ENCODE measurements around the gene HS3ST2. TPM values are rescaled to one million over a fixed set of nuclear protein-coding genes. Genes with fewer than 3 reads are reported as not detected.

HS3ST2 gene
- total RNA-seq, 1 experiment from 2014 or later: not detected

DNA sequence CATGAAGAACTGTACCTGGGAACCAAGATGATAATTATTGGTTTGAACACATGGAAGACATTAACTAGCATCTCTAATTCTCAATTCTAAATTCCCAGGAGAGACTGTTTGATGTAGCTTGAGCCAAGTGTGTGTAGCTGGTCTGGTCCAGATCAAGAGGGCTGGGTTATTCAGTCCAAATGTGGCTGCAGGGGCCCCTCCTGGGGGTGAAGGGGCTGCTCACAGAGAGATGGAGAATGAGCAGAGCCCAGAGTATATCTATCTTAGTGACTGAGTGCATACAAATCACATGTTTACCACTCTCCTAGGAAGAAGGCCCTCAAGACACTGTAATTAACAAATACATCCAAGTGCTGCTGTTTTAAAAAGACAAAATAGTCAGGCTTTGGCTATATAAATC, 50.4 kb downstream of the HS3ST2 start:
- H3K27me3 Mint-ChIP-seq (ENCODE audit: insufficient read depth, unreplicated experiment): peaks cover 8% of the 10 kb centered on the region
- H3K36me3 Mint-ChIP-seq (ENCODE audit: insufficient read depth, unreplicated experiment): no peaks in the 10 kb centered on the region
- CTCF ChIA-PET: no interaction called here
- H3K27me3 ChIP-seq (replicated peaks; ENCODE audit: control insufficient read depth, insufficient read depth, low read length): no peaks in the 10 kb centered on the region
- H3K36me3 ChIP-seq (ENCODE audit: control insufficient read depth, insufficient read depth, low read length): no peaks in the 10 kb centered on the region
- no peaks in the 10 kb centered on the region for H3K9me3 Mint-ChIP-seq (ENCODE audit: unreplicated experiment)
- H3K4me1 ChIP-seq: no peaks in the 10 kb centered on the region
- H3K27ac Mint-ChIP-seq (ENCODE audit: unreplicated experiment): no peak overlapping the region
- H3K4me3 ChIP-seq (ENCODE audit: low read depth, low read length): no peak overlapping the region
- no peaks in the 10 kb centered on the region for H3K4me1 Mint-ChIP-seq (ENCODE audit: low read depth, unreplicated experiment)
- intact Hi-C loops (cut with micrococcal nuclease; ENCODE audit: unreplicated experiment): no loop called here
- DNase-seq: no peak
- no peak overlapping the region for H3K4me3 Mint-ChIP-seq (ENCODE audit: unreplicated experiment)
- no peaks in the 10 kb centered on the region for H3K9me3 ChIP-seq
- POLR2A ChIA-PET: no interaction called here
- no TSS peak for BruUV-seq (replicated peaks)
- no peak for TF ChIP-seq CTCF (IDR thresholded peaks at IDR 0.05; ENCODE audit: insufficient read depth in 1 of 2, low read depth in 1 of 2, low read length in 1 of 2, severe bottlenecking in 1 of 2, unreplicated experiment in 1 of 2)

- Mint-ChIP-seq H3K4me1 (ENCODE audit: low read depth, unreplicated experiment) (no peaks in the 10 kb centered on the region), H3K27ac (ENCODE audit: unreplicated experiment) (no peak overlapping the region), H3K4me3 (ENCODE audit: unreplicated experiment) (no peak overlapping the region), H3K9me3 (ENCODE audit: unreplicated experiment) (no peaks in the 10 kb centered on the region), H3K36me3 (ENCODE audit: insufficient read depth, unreplicated experiment) (no peaks in the 10 kb centered on the region), H3K27me3 (ENCODE audit: insufficient read depth, unreplicated experiment) (peaks cover 11% of the 10 kb centered on the region)
- ChIA-PET CTCF (no interaction called here), POLR2A (no interaction called here)
- no TSS peak for BruUV-seq (replicated peaks)
- Histone ChIP-seq H3K4me3 (ENCODE audit: low read depth, low read length) (no peak overlapping the region), H3K9me3 (no peaks in the 10 kb centered on the region), H3K4me1 (no peaks in the 10 kb centered on the region), H3K36me3 (ENCODE audit: control insufficient read depth, insufficient read depth, low read length) (no peaks in the 10 kb centered on the region), H3K27me3 (replicated peaks; ENCODE audit: control insufficient read depth, insufficient read depth, low read length) (no peaks in the 10 kb centered on the region)
- intact Hi-C loops (cut with micrococcal nuclease; ENCODE audit: unreplicated experiment): no loop called here
- no peak for DNase-seq
- TF ChIP-seq CTCF (IDR thresholded peaks at IDR 0.05; ENCODE audit: insufficient read depth in 1 of 2, low read depth in 1 of 2, low read length in 1 of 2, severe bottlenecking in 1 of 2, unreplicated experiment in 1 of 2): no peak
These were observed 54.7 kb downstream of the HS3ST2 start for GRCh38 chr16:22868593-22869224.

DNA sequence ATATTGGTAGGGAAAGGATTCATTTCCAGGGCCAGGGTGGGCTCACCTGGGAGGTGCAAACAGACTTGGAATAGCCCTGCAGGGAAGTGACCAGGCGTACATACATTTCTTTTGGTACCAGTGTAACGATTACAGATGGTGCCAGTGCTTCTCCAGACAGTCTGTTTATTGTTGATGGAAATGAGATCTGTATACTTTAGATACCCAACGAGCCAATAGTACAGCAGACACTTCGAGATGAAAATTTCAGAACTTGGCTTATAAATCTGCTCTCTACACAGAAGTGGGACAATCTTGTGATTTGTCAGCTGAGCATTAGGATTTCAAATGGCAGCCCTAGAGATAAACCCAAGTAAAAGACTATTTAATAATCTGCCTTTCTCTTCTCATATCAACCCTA, 57.9 kb downstream of the HS3ST2 start:
- Histone ChIP-seq H3K4me3 (ENCODE audit: low read depth, low read length) (no peak overlapping the region), H3K36me3 (ENCODE audit: control insufficient read depth, insufficient read depth, low read length) (no peaks in the 10 kb centered on the region), H3K4me1 (no peaks in the 10 kb centered on the region), H3K9me3 (no peaks in the 10 kb centered on the region), H3K27me3 (replicated peaks; ENCODE audit: control insufficient read depth, insufficient read depth, low read length) (no peaks in the 10 kb centered on the region)
- intact Hi-C loops (cut with micrococcal nuclease; ENCODE audit: unreplicated experiment): no loop called here
- TF ChIP-seq CTCF (IDR thresholded peaks at IDR 0.05; ENCODE audit: insufficient read depth in 1 of 2, low read depth in 1 of 2, low read length in 1 of 2, severe bottlenecking in 1 of 2, unreplicated experiment in 1 of 2): no peak
- CTCF ChIA-PET: no interaction called here
- DNase-seq: no peak
- POLR2A ChIA-PET: no interaction called here
- H3K27ac Mint-ChIP-seq (ENCODE audit: unreplicated experiment): no peak overlapping the region
- no peaks in the 10 kb centered on the region for H3K9me3 Mint-ChIP-seq (ENCODE audit: unreplicated experiment)
- BruUV-seq (replicated peaks): no TSS peak
- H3K27me3 Mint-ChIP-seq (ENCODE audit: insufficient read depth, unreplicated experiment): peaks cover 8% of the 10 kb centered on the region
- H3K36me3 Mint-ChIP-seq (ENCODE audit: insufficient read depth, unreplicated experiment): no peaks in the 10 kb centered on the region
- H3K4me3 Mint-ChIP-seq (ENCODE audit: unreplicated experiment): no peak overlapping the region
- H3K4me1 Mint-ChIP-seq (ENCODE audit: low read depth, unreplicated experiment): no peaks in the 10 kb centered on the region

Measured in Caco-2 (cell line).